CD14-positive monocyte (primary cell): ENCODE results near the gene ARID4B. TPM values are rescaled to one million over a fixed set of nuclear protein-coding genes. Genes with fewer than 3 reads are reported as not detected.

Source experiments
- DNase-seq, 3 donors: peaks; one replicate each; pipeline ENCODE4 v3.0.0-alpha.2; 2011 to 2022
- H2AFZ ChIP-seq: 2 replicates; pipeline ENCODE4 v1.6.0; 2012; ENCODE audit warnings: mild to moderate bottlenecking, low read depth, low read length, inconsistent platforms; ENCODE audit not compliant: insufficient read depth, poor library complexity, severe bottlenecking
- H3K27ac ChIP-seq, 2 donors: 1 replicate in 1 of 2; 2 replicates in 1 of 2; pipeline ENCODE4 v1.5.1; 2012 to 2013; ENCODE audit warnings: low read length in 2 of 2, control low read depth in 1 of 2, inconsistent platforms in 1 of 2, low read depth in 1 of 2, mild to moderate bottlenecking in 1 of 2
- H3K27me3 ChIP-seq, 2 donors: one replicate each; pipeline versions ENCODE4 v1.6.0 to v1.6.1; 2011 to 2013; ENCODE audit warnings: low read length in 2 of 2; ENCODE audit not compliant: control insufficient read depth in 2 of 2, insufficient read depth in 2 of 2
- H3K36me3 ChIP-seq, 2 donors: replicated peaks in 1 of 2; 1 replicate in 1 of 2; 2 replicates in 1 of 2; pipeline versions ENCODE4 v1.5.1 to v1.6.1; 2012 to 2013; ENCODE audit warnings: low read length in 2 of 2, control low read depth in 1 of 2, inconsistent platforms in 1 of 2, mild to moderate bottlenecking in 1 of 2; ENCODE audit not compliant: insufficient read depth in 2 of 2, control insufficient read depth in 1 of 2
- H3K4me1 ChIP-seq, 2 donors: 1 replicate in 1 of 2; 2 replicates in 1 of 2; pipeline versions ENCODE4 v1.5.1 to v1.6.1; 2012 to 2013; ENCODE audit warnings: low read length in 2 of 2, control low read depth in 1 of 2, inconsistent platforms in 1 of 2, mild to moderate bottlenecking in 1 of 2, moderate library complexity in 1 of 2; ENCODE audit not compliant: insufficient read depth in 2 of 2, control insufficient read depth in 1 of 2
- H3K4me2 ChIP-seq: replicated peaks from 2 replicates; pipeline ENCODE3; 2012; ENCODE audit warnings: low read length, moderate library complexity, mild to moderate bottlenecking; ENCODE audit not compliant: poor library complexity, severe bottlenecking; ENCODE audit errors: extremely low read depth
- H3K4me3 ChIP-seq, 3 experiments: fragments of 200-600 bp in 1 of 3; sonication (generic) in 1 of 3; replicated peaks in 1 of 3; 1 replicate in 2 of 3; 2 replicates in 1 of 3; pipeline ENCODE4 v1.5.1; 2011 to 2013; ENCODE audit warnings: low read length in 3 of 3, mild to moderate bottlenecking in 3 of 3, control low read depth in 2 of 3, low read depth in 2 of 3, inconsistent platforms in 1 of 3, moderate library complexity in 1 of 3
- H3K79me2 ChIP-seq: 2 replicates; pipeline ENCODE4 v1.6.0; 2012; ENCODE audit warnings: mild to moderate bottlenecking, control low read depth, inconsistent platforms, low read length, moderate library complexity; ENCODE audit not compliant: insufficient read depth
- H3K9ac ChIP-seq: 2 replicates; pipeline ENCODE4 v1.6.0; 2017; ENCODE audit warnings: low read length, mild to moderate bottlenecking; ENCODE audit not compliant: insufficient read depth, poor library complexity, severe bottlenecking
- H3K9me3 ChIP-seq, 2 donors: replicated peaks in 1 of 2; 1 replicate in 1 of 2; 2 replicates in 1 of 2; pipeline versions ENCODE4 v1.5.1 to v1.6.1; 2012 to 2013; ENCODE audit warnings: low read length in 2 of 2, control low read depth in 1 of 2; ENCODE audit not compliant: control insufficient read depth in 1 of 2, insufficient read depth in 1 of 2
- H4K20me1 ChIP-seq: 2 replicates; pipeline ENCODE4 v1.6.0; 2012; ENCODE audit warnings: mild to moderate bottlenecking, low read length, control low read depth, moderate library complexity; ENCODE audit not compliant: insufficient read depth
- H3K27ac Mint-ChIP-seq, 7 donors: one replicate each; pipeline ENCODE4 v1.8.0; 2020; ENCODE audit warnings: mild to moderate bottlenecking in 7 of 7, mixed read lengths in 7 of 7, moderate library complexity in 6 of 7, inconsistent platforms in 2 of 7
- H3K27me3 Mint-ChIP-seq, 3 donors: one replicate each; pipeline ENCODE4 v1.8.0; 2021 to 2022; ENCODE audit warnings: low read depth in 3 of 3, mild to moderate bottlenecking in 3 of 3, mixed read lengths in 3 of 3, moderate library complexity in 3 of 3, inconsistent platforms in 1 of 3
- H3K36me3 Mint-ChIP-seq, 2 donors: one replicate each; pipeline ENCODE4 v1.8.0; 2020; ENCODE audit warnings: mixed read lengths in 2 of 2, inconsistent platforms in 1 of 2, mild to moderate bottlenecking in 1 of 2
- H3K4me1 Mint-ChIP-seq: one replicate; pipeline ENCODE4 v1.8.0; 2020; ENCODE audit warnings: mild to moderate bottlenecking, mixed read lengths
- H3K4me3 Mint-ChIP-seq, 2 donors: one replicate each; pipeline ENCODE4 v1.8.0; 2020; ENCODE audit warnings: mild to moderate bottlenecking in 2 of 2, mixed read lengths in 2 of 2, moderate library complexity in 1 of 2
- H3K9me3 Mint-ChIP-seq, 7 donors: one replicate each; pipeline ENCODE4 v1.8.0; 2020 to 2022; ENCODE audit warnings: mixed read lengths in 7 of 7, mild to moderate bottlenecking in 6 of 7, moderate library complexity in 6 of 7, inconsistent platforms in 2 of 7
- WGBS: methylation state at CpG from one replicate; pipeline ENCODE4 v1.1.5; 2013; ENCODE audit warnings: missing lambda C conversion rate; ENCODE audit not compliant: insufficient coverage; 5-methylcytosine and 5-hydroxymethylcytosine counted together
- intact Hi-C, 2 donors: fragments of 100-400 bp; cut with micrococcal nuclease; formaldehyde crosslinking; loops; one replicate each; pipeline versions ENCODE4 v1.15.0 to v1.15.1; 2023
- polyA plus RNA-seq, 3 donors: library from polyadenylated mRNA; depleted of rRNA in 1 of 3; unstranded in 2 of 3; stranded (reverse) in 1 of 3; fragments of 300-500 nt in 2 of 3; fragments of >200 nt in 1 of 3; fragmentation: Illumina TruSeq in 2 of 3; gene quantifications; 1 replicate in 2 of 3; 2 replicates in 1 of 3; pipeline ENCODE4 v1.2.3, GENCODE V29; 2012 to 2021
- TF ChIP-seq, protein P1 (sequence below): fragments of 200-600 bp; IDR thresholded peaks from one replicate; pipeline ENCODE4 v1.8.0; 2022; ENCODE audit warnings: antibody characterized with exemption, mild to moderate bottlenecking

The ARID4B gene
- polyA plus RNA-seq, 3 donors: 9.3 to 15.4 (median 11.1) TPM

DNA sequence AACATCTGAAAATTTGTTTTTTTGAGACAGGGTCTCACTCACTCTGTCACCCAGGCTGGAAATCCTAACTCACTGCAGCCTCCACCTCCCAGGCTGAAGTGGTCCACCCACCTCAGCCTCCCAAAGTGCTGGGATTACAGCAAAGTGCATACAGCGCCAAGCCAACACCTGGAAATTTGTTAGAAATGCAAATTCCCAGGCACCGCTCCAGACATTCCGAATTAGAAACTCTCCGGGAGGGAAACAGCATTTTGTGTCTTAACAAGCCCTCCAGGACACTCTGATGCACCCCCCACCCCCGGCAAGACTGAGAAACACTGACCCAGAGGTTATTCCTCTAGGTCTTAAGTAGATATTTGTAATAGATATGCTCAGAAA lies 49.1 kb downstream of the ARID4B start:
- no peak for DNase-seq
- Histone ChIP-seq H3K4me1 (peaks cover 12 to 17% of the 10 kb centered on the region in 2 donors), H3K79me2 (peaks cover 98% of the 10 kb centered on the region), H4K20me1 (peaks cover 99% of the 10 kb centered on the region), H3K4me2 (no peak overlapping the region), H2AFZ (no peak overlapping the region), H3K27me3 (no peaks in the 10 kb centered on the region), H3K27ac (no peak overlapping the region), H3K4me3 (no peak overlapping the region), H3K36me3 (no peaks in the 10 kb centered on the region), H3K9me3 (no peaks in the 10 kb centered on the region), H3K9ac (no peak overlapping the region)
- Mint-ChIP-seq H3K27ac (no peak overlapping the region), H3K4me3 (no peak overlapping the region), H3K9me3 (peaks cover 0 to 3% (median 0%) of the 10 kb centered on the region in 7 donors), H3K4me1 (peaks cover 26% of the 10 kb centered on the region), H3K36me3 (peaks cover 0 to 3% of the 10 kb centered on the region in 2 donors), H3K27me3 (no peaks in the 10 kb centered on the region)
- 100% methylated on average over 2 of the region's 5 CpGs for WGBS
- intact Hi-C loops: no loop called here
- TF ChIP-seq, protein P1, sequence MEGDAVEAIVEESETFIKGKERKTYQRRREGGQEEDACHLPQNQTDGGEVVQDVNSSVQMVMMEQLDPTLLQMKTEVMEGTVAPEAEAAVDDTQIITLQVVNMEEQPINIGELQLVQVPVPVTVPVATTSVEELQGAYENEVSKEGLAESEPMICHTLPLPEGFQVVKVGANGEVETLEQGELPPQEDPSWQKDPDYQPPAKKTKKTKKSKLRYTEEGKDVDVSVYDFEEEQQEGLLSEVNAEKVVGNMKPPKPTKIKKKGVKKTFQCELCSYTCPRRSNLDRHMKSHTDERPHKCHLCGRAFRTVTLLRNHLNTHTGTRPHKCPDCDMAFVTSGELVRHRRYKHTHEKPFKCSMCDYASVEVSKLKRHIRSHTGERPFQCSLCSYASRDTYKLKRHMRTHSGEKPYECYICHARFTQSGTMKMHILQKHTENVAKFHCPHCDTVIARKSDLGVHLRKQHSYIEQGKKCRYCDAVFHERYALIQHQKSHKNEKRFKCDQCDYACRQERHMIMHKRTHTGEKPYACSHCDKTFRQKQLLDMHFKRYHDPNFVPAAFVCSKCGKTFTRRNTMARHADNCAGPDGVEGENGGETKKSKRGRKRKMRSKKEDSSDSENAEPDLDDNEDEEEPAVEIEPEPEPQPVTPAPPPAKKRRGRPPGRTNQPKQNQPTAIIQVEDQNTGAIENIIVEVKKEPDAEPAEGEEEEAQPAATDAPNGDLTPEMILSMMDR: no peak

DNA sequence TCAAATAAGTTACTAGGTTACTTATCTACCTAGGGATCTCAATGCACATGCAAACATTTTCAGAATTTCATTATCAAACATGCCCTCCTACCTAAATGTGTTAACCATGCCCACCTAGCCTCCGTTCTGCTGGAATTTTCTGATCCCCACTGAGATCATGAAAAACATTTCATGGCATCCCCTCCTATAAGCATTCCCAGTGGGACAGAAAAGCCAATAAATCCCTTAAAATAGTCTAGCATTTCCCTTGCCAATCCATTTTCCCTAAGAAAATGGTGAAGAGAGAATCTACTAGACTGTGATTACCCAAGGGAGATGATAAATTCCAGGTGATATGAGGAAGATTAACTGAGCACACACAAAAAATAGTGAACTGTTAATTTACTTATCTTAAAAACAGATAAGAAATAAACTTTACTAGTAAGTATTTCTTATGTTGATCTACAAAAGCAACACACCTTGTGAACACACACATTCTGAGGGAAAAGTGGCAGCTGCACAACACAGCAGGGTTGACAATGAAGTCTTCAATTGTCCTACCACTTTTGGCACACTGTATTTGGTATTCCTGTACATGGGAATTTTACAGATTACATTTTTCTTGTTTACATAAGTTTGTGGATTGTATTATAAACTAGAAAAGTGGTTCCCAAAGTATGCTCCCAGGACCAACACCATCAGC lies 49.6 kb downstream of the ARID4B start:
- Mint-ChIP-seq H3K4me1 (peaks cover 29% of the 10 kb centered on the region), H3K27me3 (no peaks in the 10 kb centered on the region), H3K4me3 (no peak overlapping the region), H3K36me3 (peaks cover 0 to 3% of the 10 kb centered on the region in 2 donors), H3K9me3 (peaks cover 0 to 2% (median 0%) of the 10 kb centered on the region in 7 donors), H3K27ac (peak overlapping the region in 1 of 7 donors; percentile 25)
- peaks cover 12 to 17% of the 10 kb centered on the region in 2 donors for H3K4me1 ChIP-seq
- H3K9ac ChIP-seq: no peak overlapping the region
- H4K20me1 ChIP-seq: peaks cover 100% of the 10 kb centered on the region
- no peak overlapping the region for H3K4me2 ChIP-seq
- no peaks in the 10 kb centered on the region for H3K9me3 ChIP-seq
- TF ChIP-seq, protein P1: no peak
- WGBS: no CpG with 5 or more reads among the region's 1 CpG
- H3K27ac ChIP-seq: no peak overlapping the region
- peaks cover 98% of the 10 kb centered on the region for H3K79me2 ChIP-seq
- DNase-seq: no peak
- intact Hi-C loops: no loop called here
- no peak overlapping the region for H3K4me3 ChIP-seq
- no peaks in the 10 kb centered on the region for H3K36me3 ChIP-seq
- H2AFZ ChIP-seq: no peak overlapping the region
- no peaks in the 10 kb centered on the region for H3K27me3 ChIP-seq
